ENCODE data around the gene ANXA11. TPM values are rescaled to one million over a fixed set of nuclear protein-coding genes. Genes with fewer than 3 reads are reported as not detected.

ANXA11 gene
- total and polyA plus RNA-seq, 9 of the 15 experiments (the other 6 are each of a cell fraction or from before 2014, with no cell fraction given), result 43.6 to 212 (median 109) TPM

- TF ChIP-seq THRB (CRISPR knock-in tag; conservative IDR thresholded peaks at IDR 0.05) (no peak; the same call in 1 of the 2 replicates), MYC (IDR thresholded peaks at IDR 0.05; ENCODE audit: low read depth, low read length) (peak; percentile 69), MYC (CRISPR knock-in tag; IDR thresholded peaks at IDR 0.05; ENCODE audit: borderline replicate concordance, low read depth) (no peak), HSF4 (CRISPR knock-in tag; IDR thresholded peaks at IDR 0.05; ENCODE audit: borderline replicate concordance) (no peak), MBD2 (IDR thresholded peaks at IDR 0.05; ENCODE audit: borderline replicate concordance, low read depth) (no peak), MAZ (CRISPR knock-in tag; conservative IDR thresholded peaks at IDR 0.05 in 1 of 2, IDR thresholded peaks at IDR 0.05 in 1 of 2) (peak; percentile 98 to 100), HCFC1 (IDR thresholded peaks at IDR 0.05; ENCODE audit: low read depth, low read length) (no peak; the same call in none of the 2 replicates), ID3 (CRISPR knock-in tag; IDR thresholded peaks at IDR 0.05) (no peak), ID3 (tag; IDR thresholded peaks at IDR 0.05) (peak; percentile 89), SPI1 (IDR thresholded peaks at IDR 0.05; ENCODE audit: borderline replicate concordance, low read depth, low read length) (no peak), GABPB1 (CRISPR knock-in tag; IDR thresholded peaks at IDR 0.05) (no peak), FOXJ3 (CRISPR knock-in tag; IDR thresholded peaks at IDR 0.05) (no peak), RBM17 (IDR thresholded peaks at IDR 0.05; ENCODE audit: borderline replicate concordance, low read depth, low read length) (no peak), ZFX (CRISPR knock-in tag; IDR thresholded peaks at IDR 0.05) (peak; percentile 82)
- TF ChIP-seq, protein P1, sequence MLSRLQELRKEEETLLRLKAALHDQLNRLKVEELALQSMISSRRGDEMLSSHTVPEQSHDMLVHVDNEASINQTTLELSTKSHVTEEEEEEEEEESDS (CRISPR knock-in tag; IDR thresholded peaks at IDR 0.05), result no peak
- TF ChIP-seq, protein P2, sequence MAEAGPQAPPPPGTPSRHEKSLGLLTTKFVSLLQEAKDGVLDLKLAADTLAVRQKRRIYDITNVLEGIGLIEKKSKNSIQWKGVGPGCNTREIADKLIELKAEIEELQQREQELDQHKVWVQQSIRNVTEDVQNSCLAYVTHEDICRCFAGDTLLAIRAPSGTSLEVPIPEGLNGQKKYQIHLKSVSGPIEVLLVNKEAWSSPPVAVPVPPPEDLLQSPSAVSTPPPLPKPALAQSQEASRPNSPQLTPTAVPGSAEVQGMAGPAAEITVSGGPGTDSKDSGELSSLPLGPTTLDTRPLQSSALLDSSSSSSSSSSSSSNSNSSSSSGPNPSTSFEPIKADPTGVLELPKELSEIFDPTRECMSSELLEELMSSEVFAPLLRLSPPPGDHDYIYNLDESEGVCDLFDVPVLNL (CRISPR knock-in tag; IDR thresholded peaks at IDR 0.05; ENCODE audit: low read depth), result 0 out of 2 replicates have a peak, but pooled peaks have one; percentile 63
- TF ChIP-seq, protein P3, sequence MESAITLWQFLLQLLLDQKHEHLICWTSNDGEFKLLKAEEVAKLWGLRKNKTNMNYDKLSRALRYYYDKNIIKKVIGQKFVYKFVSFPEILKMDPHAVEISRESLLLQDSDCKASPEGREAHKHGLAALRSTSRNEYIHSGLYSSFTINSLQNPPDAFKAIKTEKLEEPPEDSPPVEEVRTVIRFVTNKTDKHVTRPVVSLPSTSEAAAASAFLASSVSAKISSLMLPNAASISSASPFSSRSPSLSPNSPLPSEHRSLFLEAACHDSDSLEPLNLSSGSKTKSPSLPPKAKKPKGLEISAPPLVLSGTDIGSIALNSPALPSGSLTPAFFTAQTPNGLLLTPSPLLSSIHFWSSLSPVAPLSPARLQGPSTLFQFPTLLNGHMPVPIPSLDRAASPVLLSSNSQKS (CRISPR knock-in tag; IDR thresholded peaks at IDR 0.05), result no peak
- TF ChIP-seq, protein P4, sequence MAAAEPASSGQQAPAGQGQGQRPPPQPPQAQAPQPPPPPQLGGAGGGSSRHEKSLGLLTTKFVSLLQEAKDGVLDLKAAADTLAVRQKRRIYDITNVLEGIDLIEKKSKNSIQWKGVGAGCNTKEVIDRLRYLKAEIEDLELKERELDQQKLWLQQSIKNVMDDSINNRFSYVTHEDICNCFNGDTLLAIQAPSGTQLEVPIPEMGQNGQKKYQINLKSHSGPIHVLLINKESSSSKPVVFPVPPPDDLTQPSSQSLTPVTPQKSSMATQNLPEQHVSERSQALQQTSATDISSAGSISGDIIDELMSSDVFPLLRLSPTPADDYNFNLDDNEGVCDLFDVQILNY (CRISPR knock-in tag; IDR thresholded peaks at IDR 0.05), result peak; percentile 93; the same call in 1 of the 2 replicates
Observed at GRCh38 chr10:80202934-80203834, 2.2 kb downstream of the ANXA11 start (continued).

Measured in K562 (cell line).